Ovary (tissue), 3 donors: ENCODE results near the gene SKA2.

Experiments used
- EP300 ChIP-seq: sonication (generic); formaldehyde crosslinking; IDR thresholded peaks from one replicate; pipeline ENCODE4 v1.6.1; 2017; ENCODE audit warnings: antibody characterized with exemption
- POLR2A ChIP-seq: fragments of 450-650 bp; IDR thresholded peaks from one replicate; pipeline ENCODE4 v1.6.1; 2017; ENCODE audit warnings: antibody characterized with exemption, mild to moderate bottlenecking, moderate library complexity
- TF ChIP-seq, protein P1 (sequence below), 3 donors: fragments of 450-650 bp in 2 of 3; fragments of 200-600 bp in 1 of 3; IDR thresholded peaks; one replicate each; pipeline versions ENCODE4 v1.5.1 to v1.8.0; 2016 to 2022; ENCODE audit warnings: antibody characterized with exemption in 3 of 3, mild to moderate bottlenecking in 1 of 3
- donor health status: DM: no; HTN: no; CAD: no.

- TF ChIP-seq, protein P1, sequence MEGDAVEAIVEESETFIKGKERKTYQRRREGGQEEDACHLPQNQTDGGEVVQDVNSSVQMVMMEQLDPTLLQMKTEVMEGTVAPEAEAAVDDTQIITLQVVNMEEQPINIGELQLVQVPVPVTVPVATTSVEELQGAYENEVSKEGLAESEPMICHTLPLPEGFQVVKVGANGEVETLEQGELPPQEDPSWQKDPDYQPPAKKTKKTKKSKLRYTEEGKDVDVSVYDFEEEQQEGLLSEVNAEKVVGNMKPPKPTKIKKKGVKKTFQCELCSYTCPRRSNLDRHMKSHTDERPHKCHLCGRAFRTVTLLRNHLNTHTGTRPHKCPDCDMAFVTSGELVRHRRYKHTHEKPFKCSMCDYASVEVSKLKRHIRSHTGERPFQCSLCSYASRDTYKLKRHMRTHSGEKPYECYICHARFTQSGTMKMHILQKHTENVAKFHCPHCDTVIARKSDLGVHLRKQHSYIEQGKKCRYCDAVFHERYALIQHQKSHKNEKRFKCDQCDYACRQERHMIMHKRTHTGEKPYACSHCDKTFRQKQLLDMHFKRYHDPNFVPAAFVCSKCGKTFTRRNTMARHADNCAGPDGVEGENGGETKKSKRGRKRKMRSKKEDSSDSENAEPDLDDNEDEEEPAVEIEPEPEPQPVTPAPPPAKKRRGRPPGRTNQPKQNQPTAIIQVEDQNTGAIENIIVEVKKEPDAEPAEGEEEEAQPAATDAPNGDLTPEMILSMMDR (IDR thresholded peaks at IDR 0.05), result no peak
- TF ChIP-seq EP300 (no peak), POLR2A (no peak)
These were observed 61.2 kb downstream of the SKA2 start for GRCh38 chr17:59093702-59094231.
